SU-DHL-6 (cell line): ENCODE results near the gene WNT7B.

Experiments used
- H2AFZ ChIP-seq: fragments of 200-600 bp; sonication (generic); 2 replicates; pipeline ENCODE4 v1.6.1; 2014; ENCODE audit warnings: low read depth, mild to moderate bottlenecking, moderate library complexity, mixed read lengths, antibody characterized with exemption, low read length; ENCODE audit not compliant: severe bottlenecking
- H3F3A ChIP-seq: fragments of 200-600 bp; shearing (Covaris generic); 2 replicates; pipeline ENCODE4 v1.6.0; 2016; ENCODE audit warnings: antibody characterized with exemption, mild to moderate bottlenecking; ENCODE audit not compliant: insufficient read depth
- H3K27ac ChIP-seq: fragments of 200-600 bp; sonication (generic); 2 replicates; pipeline ENCODE4 v1.5.1; 2016; ENCODE audit warnings: low read depth, mild to moderate bottlenecking, low read length, moderate library complexity, mixed read lengths
- H3K27me3 ChIP-seq: fragments of 200-600 bp; sonication (generic), shearing (Covaris generic); 2 replicates; pipeline ENCODE4 v1.6.0; 2014; ENCODE audit warnings: mild to moderate bottlenecking, low read length
- H3K36me3 ChIP-seq: fragments of 200-600 bp; sonication (generic); 2 replicates; pipeline ENCODE4 v1.6.1; 2014; ENCODE audit warnings: mild to moderate bottlenecking, low read length, mixed read lengths
- H3K4me2 ChIP-seq: fragments of 300-600, 200-600 bp; shearing (Covaris generic), sonication (generic); 2 replicates; pipeline ENCODE4 v1.6.0; 2014; ENCODE audit warnings: low read length, low read depth, mild to moderate bottlenecking; ENCODE audit not compliant: poor library complexity, severe bottlenecking
- H3K4me3 ChIP-seq: fragments of 200-600 bp; sonication (generic); 2 replicates; pipeline ENCODE4 v1.5.1; 2014; ENCODE audit warnings: antibody characterized with exemption, low read length, mild to moderate bottlenecking, mixed read lengths; ENCODE audit not compliant: insufficient read depth, poor library complexity, severe bottlenecking
- H3K79me2 ChIP-seq: fragments of 200-600 bp; sonication (generic); 2 replicates; pipeline ENCODE4 v1.6.1; 2014; ENCODE audit warnings: mild to moderate bottlenecking, low read length, moderate library complexity; ENCODE audit not compliant: insufficient read depth
- H3K9ac ChIP-seq: fragments of 200-600 bp; sonication (generic); 2 replicates; pipeline ENCODE4 v1.7.0; 2014; ENCODE audit warnings: mild to moderate bottlenecking, low read length
- H3K9me2 ChIP-seq: fragments of 200-600 bp; sonication (generic); replicated peaks from 2 replicates; pipeline ENCODE4 v1.6.1; 2014; ENCODE audit warnings: low read length; ENCODE audit not compliant: insufficient read depth
- H3K9me3 ChIP-seq: fragments of 200-600 bp; sonication (generic); 2 replicates; pipeline ENCODE4 v1.6.1; 2014; ENCODE audit warnings: low read length, mixed read lengths; ENCODE audit not compliant: insufficient read depth
- H4K20me1 ChIP-seq: fragments of 200-600 bp; sonication (generic); 2 replicates; pipeline ENCODE4 v1.6.1; 2014; ENCODE audit warnings: low read depth, mild to moderate bottlenecking, antibody characterized with exemption, low read length, moderate library complexity, mixed read lengths
- EZH2phosphoT487 ChIP-seq: fragments of 200-600 bp; sonication (generic), shearing (Covaris generic); conservative IDR thresholded peaks from 2 replicates; pipeline ENCODE4 v1.6.1; 2018; ENCODE audit warnings: mild to moderate bottlenecking, antibody characterized with exemption, low read length, moderate library complexity, mixed read lengths
- TF ChIP-seq, protein P1 (sequence below): fragments of 200-600 bp; sonication (generic); IDR thresholded peaks from one replicate; pipeline ENCODE4 v1.5.1; 2017; ENCODE audit warnings: antibody characterized with exemption, mild to moderate bottlenecking, low read length, moderate library complexity; ENCODE audit not compliant: insufficient read depth, poor library complexity, severe bottlenecking

WNT7B gene

DNA sequence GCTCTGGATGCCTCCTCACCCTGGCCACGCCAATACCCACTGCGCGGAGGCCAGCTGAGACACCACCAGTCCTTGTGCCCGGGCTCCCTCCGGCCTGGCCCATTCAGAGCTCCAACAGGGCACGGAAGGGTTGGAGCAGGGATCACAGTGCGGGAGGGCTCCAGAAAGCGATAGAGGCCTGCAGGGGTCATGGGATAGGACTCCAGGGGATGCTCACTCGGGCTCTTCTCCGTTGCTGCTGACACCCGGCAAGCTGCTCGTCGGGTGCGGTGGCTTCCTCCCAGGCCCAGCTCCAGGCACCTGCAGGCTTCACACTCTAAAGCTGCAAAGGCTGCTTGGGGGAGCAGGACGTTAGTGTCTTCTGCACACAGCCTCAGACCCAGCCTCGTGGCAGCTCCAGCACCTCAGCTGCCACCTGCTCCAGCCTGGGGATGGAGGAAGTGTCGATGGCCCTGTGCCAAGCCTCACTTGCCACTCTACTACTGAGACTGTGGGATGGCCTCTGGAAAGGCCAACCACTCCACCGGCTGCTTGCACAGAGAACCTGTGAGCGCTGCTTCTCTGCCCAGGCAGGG lies 10.6 kb downstream of the WNT7B start:
- Histone ChIP-seq H3K36me3 (no peaks in the 10 kb centered on the region), H3K27ac (no peak overlapping the region), H3K27me3 (no peaks in the 10 kb centered on the region), H3K4me2 (no peak overlapping the region), H3K9me3 (no peaks in the 10 kb centered on the region), H4K20me1 (no peaks in the 10 kb centered on the region), H3K4me3 (no peak overlapping the region), H3K9me2 (no peaks in the 10 kb centered on the region), H3K9ac (no peak overlapping the region), H3F3A (no peaks in the 10 kb centered on the region), H2AFZ (no peak overlapping the region), H3K79me2 (no peaks in the 10 kb centered on the region)
- TF ChIP-seq EZH2phosphoT487, result no peak
- TF ChIP-seq, protein P1, sequence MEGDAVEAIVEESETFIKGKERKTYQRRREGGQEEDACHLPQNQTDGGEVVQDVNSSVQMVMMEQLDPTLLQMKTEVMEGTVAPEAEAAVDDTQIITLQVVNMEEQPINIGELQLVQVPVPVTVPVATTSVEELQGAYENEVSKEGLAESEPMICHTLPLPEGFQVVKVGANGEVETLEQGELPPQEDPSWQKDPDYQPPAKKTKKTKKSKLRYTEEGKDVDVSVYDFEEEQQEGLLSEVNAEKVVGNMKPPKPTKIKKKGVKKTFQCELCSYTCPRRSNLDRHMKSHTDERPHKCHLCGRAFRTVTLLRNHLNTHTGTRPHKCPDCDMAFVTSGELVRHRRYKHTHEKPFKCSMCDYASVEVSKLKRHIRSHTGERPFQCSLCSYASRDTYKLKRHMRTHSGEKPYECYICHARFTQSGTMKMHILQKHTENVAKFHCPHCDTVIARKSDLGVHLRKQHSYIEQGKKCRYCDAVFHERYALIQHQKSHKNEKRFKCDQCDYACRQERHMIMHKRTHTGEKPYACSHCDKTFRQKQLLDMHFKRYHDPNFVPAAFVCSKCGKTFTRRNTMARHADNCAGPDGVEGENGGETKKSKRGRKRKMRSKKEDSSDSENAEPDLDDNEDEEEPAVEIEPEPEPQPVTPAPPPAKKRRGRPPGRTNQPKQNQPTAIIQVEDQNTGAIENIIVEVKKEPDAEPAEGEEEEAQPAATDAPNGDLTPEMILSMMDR, result no peak

DNA sequence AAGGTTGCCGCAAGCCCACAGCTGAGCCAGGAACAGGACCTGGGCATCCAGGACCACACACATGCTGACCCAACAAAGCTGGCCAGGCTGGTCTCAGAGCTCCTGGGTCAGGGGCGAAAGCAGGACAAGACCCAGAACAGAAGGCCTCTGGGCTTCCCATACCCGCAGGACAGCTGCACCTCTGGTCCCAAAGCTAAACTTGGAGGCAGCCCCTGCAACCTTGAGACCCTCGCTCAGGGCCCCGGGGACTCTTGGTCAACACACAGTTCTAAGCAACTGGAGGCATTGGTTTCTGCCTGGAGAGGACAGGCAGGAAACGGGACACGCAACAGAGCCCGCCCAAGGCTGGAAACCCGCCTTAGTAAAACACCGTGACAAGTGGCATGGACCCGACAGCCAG lies 11.4 kb downstream of the WNT7B start:
- Histone ChIP-seq H2AFZ (no peak overlapping the region), H3K9me2 (no peaks in the 10 kb centered on the region), H3K4me3 (no peak overlapping the region), H3F3A (no peaks in the 10 kb centered on the region), H3K27ac (no peak overlapping the region), H3K9me3 (no peaks in the 10 kb centered on the region), H3K36me3 (no peaks in the 10 kb centered on the region), H3K79me2 (no peaks in the 10 kb centered on the region), H3K4me2 (no peak overlapping the region), H4K20me1 (no peaks in the 10 kb centered on the region), H3K27me3 (no peaks in the 10 kb centered on the region), H3K9ac (no peak overlapping the region)
- no peak for TF ChIP-seq EZH2phosphoT487
- TF ChIP-seq, protein P1, result no peak

DNA sequence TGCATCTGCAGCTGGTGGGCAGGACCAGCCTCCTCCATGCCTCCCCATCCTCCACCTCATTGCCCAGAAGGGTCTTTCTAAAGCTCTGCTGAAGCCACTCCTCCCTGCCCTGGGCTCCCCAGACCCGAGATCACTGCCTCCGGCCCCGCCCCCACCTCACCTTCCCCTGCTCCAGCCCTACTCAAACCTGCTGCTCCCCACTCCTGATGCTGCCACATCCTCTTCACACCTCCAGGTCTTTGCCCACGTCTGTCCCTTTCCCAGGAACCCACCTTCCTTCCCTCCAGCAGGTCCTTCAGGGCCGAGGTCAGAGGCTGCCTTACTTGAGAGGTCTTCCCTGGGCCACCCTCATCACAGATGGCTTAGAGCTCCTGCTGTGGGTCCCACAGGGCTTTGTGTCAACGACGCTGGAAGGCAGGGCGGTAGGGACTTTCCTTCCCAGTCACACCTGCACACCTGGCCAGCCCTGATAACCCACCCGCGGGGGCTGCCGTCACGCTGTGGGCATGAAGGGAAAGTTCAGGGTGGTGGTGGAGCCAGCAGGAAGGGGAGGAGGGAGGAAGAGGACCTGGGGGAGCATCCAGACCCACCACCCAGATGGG lies 11.9 kb downstream of the WNT7B start:
- TF ChIP-seq, protein P1, result no peak
- no peak for TF ChIP-seq EZH2phosphoT487
- Histone ChIP-seq H3K9ac (no peak overlapping the region), H2AFZ (no peak overlapping the region), H3K4me3 (no peak overlapping the region), H3K9me3 (no peaks in the 10 kb centered on the region), H3K36me3 (no peaks in the 10 kb centered on the region), H3F3A (no peaks in the 10 kb centered on the region), H3K27me3 (no peaks in the 10 kb centered on the region), H3K79me2 (no peaks in the 10 kb centered on the region), H4K20me1 (no peaks in the 10 kb centered on the region), H3K27ac (no peak overlapping the region), H3K4me2 (no peak overlapping the region), H3K9me2 (no peaks in the 10 kb centered on the region)
